BJ (cell line): ENCODE data around the gene BOLA3. TPM values are rescaled to one million over a fixed set of nuclear protein-coding genes. Genes with fewer than 3 reads are reported as not detected.

Experiments used
- CTCF ChIA-PET: fragments of 350-600 bp; formaldehyde crosslinking; extraction: SDS; loops from one replicate; lab custom pipeline; 2021; ENCODE audit warnings: antibody characterized with exemption, inconsistent platforms; lab: Yijun Ruan, JAX
- POLR2A ChIA-PET: fragments of 300-600 bp; sonication (Branson Sonifier 250); formaldehyde crosslinking; extraction: SDS; loops from one replicate; lab custom pipeline; 2021; ENCODE audit warnings: antibody characterized with exemption; lab: Charles Lee
- DNase-seq: peaks from one replicate; pipeline ENCODE4 v3.0.0-alpha.2; 2011; ENCODE audit warnings: low read depth
- H3K27me3 ChIP-seq: 2 replicates; pipeline ENCODE4 v1.6.0; 2011; ENCODE audit warnings: low read length; ENCODE audit not compliant: control insufficient read depth, insufficient read depth
- H3K36me3 ChIP-seq: 2 replicates; pipeline ENCODE4 v1.5.1; 2011; ENCODE audit warnings: low read length; ENCODE audit not compliant: control insufficient read depth, insufficient read depth
- H3K4me3 ChIP-seq: 2 replicates; pipeline ENCODE4 v1.5.1; 2011; ENCODE audit warnings: low read depth, mild to moderate bottlenecking, control low read depth, low read length
- CTCF ChIP-seq: IDR thresholded peaks from 2 replicates; pipeline ENCODE4 v1.5.1; 2011; ENCODE audit warnings: low read depth, mild to moderate bottlenecking, control low read depth, inconsistent platforms, low read length, moderate library complexity; ENCODE audit not compliant: insufficient read depth
- polyA plus RNA-seq: library from polyadenylated mRNA; depleted of rRNA; stranded (reverse); fragments of >200 nt; gene quantifications from 2 replicates; pipeline ENCODE4 v1.2.3, GENCODE V29; 2011

Gene BOLA3
- polyA plus RNA-seq, 1 experiment = 11.4 TPM

GRCh38 chr2:74119339-74119738 lies 28.4 kb downstream of the BOLA3 start:
- no peak for DNase-seq
- ChIA-PET CTCF (interaction anchor here (1.5 to 3.0 kb wide), 4 partner anchors 9 to 296 kb away, joined by 3 to 10 read pairs (median 8); no protein-coding TSS in a partner anchor), POLR2A (no interaction called here)
- no peaks in the 10 kb centered on the region for H3K36me3 ChIP-seq
- no peak overlapping the region for H3K4me3 ChIP-seq
- TF ChIP-seq CTCF = no peak
- H3K27me3 ChIP-seq = no peaks in the 10 kb centered on the region; the same call in 1 of the 2 replicates

- no peaks in the 10 kb centered on the region for H3K36me3 ChIP-seq
- ChIA-PET CTCF (interaction anchor here (1.1 to 1.9 kb wide), 2 partner anchors 9 to 36 kb away, joined by 3 to 9 read pairs; partner anchors contain the start of gene BOLA3), POLR2A (no interaction called here)
- H3K27me3 ChIP-seq = no peaks in the 10 kb centered on the region
- no peak for DNase-seq
- no peak for TF ChIP-seq CTCF
- no peak overlapping the region for H3K4me3 ChIP-seq
Measured at GRCh38 chr2:74111380-74111779, 36.3 kb downstream of the BOLA3 start.

- no peaks in the 10 kb centered on the region for H3K36me3 ChIP-seq
- ChIA-PET POLR2A (no interaction called here), CTCF (interaction anchor here (0.6 to 1.9 kb wide), 4 partner anchors 9 to 286 kb away, joined by 3 to 9 read pairs (median 3); partner anchors contain the start of gene BOLA3)
- no peak for DNase-seq
- H3K4me3 ChIP-seq = no peak overlapping the region
- no peaks in the 10 kb centered on the region for H3K27me3 ChIP-seq
- no peak for TF ChIP-seq CTCF
Measured at GRCh38 chr2:74110537-74110936, 37.2 kb downstream of the BOLA3 start.

- Histone ChIP-seq H3K36me3 (no peaks in the 10 kb centered on the region; the same call in 1 of the 2 replicates), H3K27me3 (no peaks in the 10 kb centered on the region), H3K4me3 (no peak overlapping the region)
- no peak for TF ChIP-seq CTCF
- DNase-seq = no peak
- POLR2A ChIA-PET = no interaction called here
- CTCF ChIA-PET = interaction anchor here (0.6 to 1.9 kb wide), 4 partner anchors 10 to 285 kb away, joined by 3 to 9 read pairs (median 4); no protein-coding TSS in a partner anchor
Measured at GRCh38 chr2:74109551-74109950, 38.2 kb downstream of the BOLA3 start.

GRCh38 chr2:74107071-74107470 lies 40.6 kb downstream of the BOLA3 start:
- DNase-seq = no peak
- H3K36me3 ChIP-seq = no peaks in the 10 kb centered on the region; the same call in none of the 2 replicates
- no peaks in the 10 kb centered on the region for H3K27me3 ChIP-seq
- ChIA-PET CTCF (interaction anchor here (1.2 to 1.3 kb wide), 2 partner anchors 9 to 280 kb away, joined by 3 to 4 read pairs; no protein-coding TSS in a partner anchor), POLR2A (no interaction called here)
- H3K4me3 ChIP-seq = no peak overlapping the region
- no peak for TF ChIP-seq CTCF
